ENCODE results near the gene NARF.
"Not testable (repeated sequence)": the region's sequence is repeated elsewhere in the genome, so short reads cannot be mapped to it uniquely, and the experiment has no call there.

Gene NARF

GRCh38 chr17:82459936-82460335 is 1.4 kb downstream of the NARF start:
- not testable (repeated sequence) for H2BK15ac ChIP-seq (replicated peaks; ENCODE audit: low read depth); H3K79me2 ChIP-seq (ENCODE audit: control insufficient read depth, insufficient read depth, low read length); H3K4me3 ChIP-seq (ENCODE audit: low read length); H3K18ac ChIP-seq (ENCODE audit: low read length); H3K36me3 ChIP-seq (ENCODE audit: control insufficient read depth, insufficient read depth, low read length); H3K4me1 ChIP-seq (ENCODE audit: control insufficient read depth, low read depth, low read length); H3K4ac ChIP-seq (ENCODE audit: low read depth, low read length); DNase-seq; H2AK5ac ChIP-seq (ENCODE audit: low read length); H4K5ac ChIP-seq (ENCODE audit: low read length); H3K56ac ChIP-seq (ENCODE audit: low read length); H3K4me2 ChIP-seq (ENCODE audit: low read length); H3K79me1 ChIP-seq (ENCODE audit: low read length); H4K8ac ChIP-seq (ENCODE audit: low read depth, low read length); H3K23ac ChIP-seq (ENCODE audit: low read length); H3K9ac ChIP-seq (ENCODE audit: low read length); H2BK5ac ChIP-seq (ENCODE audit: low read length); H2BK120ac ChIP-seq (ENCODE audit: low read depth, low read length); H3K27ac ChIP-seq (ENCODE audit: low read depth, low read length); H3K27me3 ChIP-seq (ENCODE audit: insufficient read depth, low read length, poor library complexity)
- WGBS (ENCODE audit: extremely low coverage, insufficient coverage, low lambda C conversion rate), result no CpG with 5 or more reads among the region's 9 CpGs

GRCh38 chr17:82461827-82462524 is 3.4 kb downstream of the NARF start:
- Histone ChIP-seq H3K4me3 (ENCODE audit: low read length) (no peak overlapping the region), H3K79me1 (ENCODE audit: low read length) (peaks cover 3% of the 10 kb centered on the region), H3K4me1 (ENCODE audit: control insufficient read depth, low read depth, low read length) (no peaks in the 10 kb centered on the region), H4K8ac (ENCODE audit: low read depth, low read length) (no peak overlapping the region), H2BK120ac (ENCODE audit: low read depth, low read length) (no peak overlapping the region), H2BK15ac (replicated peaks; ENCODE audit: low read depth) (no peak overlapping the region), H3K4me2 (ENCODE audit: low read length) (no peak overlapping the region), H3K36me3 (ENCODE audit: control insufficient read depth, insufficient read depth, low read length) (peaks cover 2% of the 10 kb centered on the region), H3K18ac (ENCODE audit: low read length) (no peak overlapping the region), H3K23ac (ENCODE audit: low read length) (no peak overlapping the region), H2BK5ac (ENCODE audit: low read length) (no peak overlapping the region), H3K56ac (ENCODE audit: low read length) (no peak overlapping the region), H3K27ac (ENCODE audit: low read depth, low read length) (no peak overlapping the region), H2AK5ac (ENCODE audit: low read length) (no peak overlapping the region), H3K79me2 (ENCODE audit: control insufficient read depth, insufficient read depth, low read length) (no peaks in the 10 kb centered on the region), H4K5ac (ENCODE audit: low read length) (no peak overlapping the region), H3K27me3 (ENCODE audit: insufficient read depth, low read length, poor library complexity) (no peaks in the 10 kb centered on the region), H3K9ac (ENCODE audit: low read length) (no peak overlapping the region), H3K4ac (ENCODE audit: low read depth, low read length) (no peak overlapping the region)
- no CpG with 5 or more reads among the region's 10 CpGs for WGBS (ENCODE audit: extremely low coverage, insufficient coverage, low lambda C conversion rate)
- DNase-seq, result no peak

DNA sequence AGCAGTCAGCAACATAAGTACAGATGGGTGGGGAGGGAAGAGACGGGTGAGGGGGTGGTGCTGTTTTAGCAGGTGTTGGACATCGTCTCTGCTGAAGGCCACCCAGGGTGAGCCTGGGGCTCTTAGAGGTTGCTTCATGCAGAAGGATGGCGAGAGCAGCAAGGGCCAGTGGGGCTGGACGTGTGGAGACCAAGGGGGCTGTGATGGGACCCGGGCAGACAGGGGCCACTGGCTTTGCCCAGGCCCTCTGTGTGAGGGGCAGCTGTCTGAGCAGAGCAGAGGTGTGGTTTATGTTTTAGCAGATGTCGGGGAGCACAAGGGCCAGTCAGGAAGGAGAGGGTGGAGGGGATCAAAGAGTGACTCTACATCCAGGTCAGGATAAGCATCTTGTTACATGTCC is 4.8 kb downstream of the NARF start:
- Histone ChIP-seq H3K27ac (ENCODE audit: low read depth, low read length) (no peak overlapping the region), H2BK120ac (ENCODE audit: low read depth, low read length) (no peak overlapping the region), H3K4me3 (ENCODE audit: low read length) (no peak overlapping the region), H3K4me2 (ENCODE audit: low read length) (no peak overlapping the region), H2AK5ac (ENCODE audit: low read length) (no peak overlapping the region), H3K4me1 (ENCODE audit: control insufficient read depth, low read depth, low read length) (no peaks in the 10 kb centered on the region), H3K56ac (ENCODE audit: low read length) (no peak overlapping the region), H3K4ac (ENCODE audit: low read depth, low read length) (no peak overlapping the region), H3K79me1 (ENCODE audit: low read length) (peaks cover 3% of the 10 kb centered on the region), H3K23ac (ENCODE audit: low read length) (no peak overlapping the region), H4K8ac (ENCODE audit: low read depth, low read length) (no peak overlapping the region), H3K27me3 (ENCODE audit: insufficient read depth, low read length, poor library complexity) (no peaks in the 10 kb centered on the region), H2BK15ac (replicated peaks; ENCODE audit: low read depth) (no peak overlapping the region), H2BK5ac (ENCODE audit: low read length) (no peak overlapping the region), H3K79me2 (ENCODE audit: control insufficient read depth, insufficient read depth, low read length) (no peaks in the 10 kb centered on the region), H4K5ac (ENCODE audit: low read length) (no peak overlapping the region), H3K9ac (ENCODE audit: low read length) (no peak overlapping the region), H3K36me3 (ENCODE audit: control insufficient read depth, insufficient read depth, low read length) (peaks cover 2% of the 10 kb centered on the region), H3K18ac (ENCODE audit: low read length) (no peak overlapping the region)
- no CpG with 5 or more reads among the region's 6 CpGs for WGBS (ENCODE audit: extremely low coverage, insufficient coverage, low lambda C conversion rate)
- no peak for DNase-seq

GRCh38 chr17:82463925-82464566 is 5.5 kb downstream of the NARF start:
- Histone ChIP-seq H3K56ac (ENCODE audit: low read length) (no peak overlapping the region), H2AK5ac (ENCODE audit: low read length) (no peak overlapping the region), H3K18ac (ENCODE audit: low read length) (no peak overlapping the region), H3K9ac (ENCODE audit: low read length) (no peak overlapping the region), H4K5ac (ENCODE audit: low read length) (no peak overlapping the region), H3K4me2 (ENCODE audit: low read length) (no peak overlapping the region), H2BK5ac (ENCODE audit: low read length) (no peak overlapping the region), H2BK15ac (replicated peaks; ENCODE audit: low read depth) (no peak overlapping the region), H3K4ac (ENCODE audit: low read depth, low read length) (no peak overlapping the region), H3K4me1 (ENCODE audit: control insufficient read depth, low read depth, low read length) (no peaks in the 10 kb centered on the region), H3K79me1 (ENCODE audit: low read length) (peaks cover 3% of the 10 kb centered on the region), H3K23ac (ENCODE audit: low read length) (no peak overlapping the region), H3K27ac (ENCODE audit: low read depth, low read length) (no peak overlapping the region), H2BK120ac (ENCODE audit: low read depth, low read length) (no peak overlapping the region), H3K36me3 (ENCODE audit: control insufficient read depth, insufficient read depth, low read length) (peaks cover 2% of the 10 kb centered on the region), H3K27me3 (ENCODE audit: insufficient read depth, low read length, poor library complexity) (no peaks in the 10 kb centered on the region), H4K8ac (ENCODE audit: low read depth, low read length) (no peak overlapping the region), H3K79me2 (ENCODE audit: control insufficient read depth, insufficient read depth, low read length) (no peaks in the 10 kb centered on the region), H3K4me3 (ENCODE audit: low read length) (no peak overlapping the region)
- no peak for DNase-seq
- WGBS (ENCODE audit: extremely low coverage, insufficient coverage, low lambda C conversion rate), result no CpG with 5 or more reads among the region's 7 CpGs

DNA sequence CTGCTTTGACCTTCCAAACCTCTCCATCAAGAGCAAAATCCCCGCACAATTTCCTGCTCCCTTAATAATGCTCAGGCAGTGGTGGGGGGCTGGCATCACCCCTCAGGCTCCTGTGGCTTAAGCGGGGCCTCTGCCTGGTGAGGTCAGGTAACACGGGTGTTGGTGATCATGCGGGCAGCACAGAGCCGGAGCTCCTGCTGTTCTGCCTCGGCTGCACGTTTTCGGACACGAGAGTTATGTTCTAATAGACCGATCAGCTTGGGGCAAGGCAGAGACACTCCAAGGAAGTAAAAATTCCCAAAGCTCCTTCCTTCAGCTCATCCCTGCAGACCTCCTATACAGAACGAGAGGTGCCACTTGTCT is 6.0 kb downstream of the NARF start:
- Histone ChIP-seq H3K79me2 (ENCODE audit: control insufficient read depth, insufficient read depth, low read length) (no peaks in the 10 kb centered on the region), H3K79me1 (ENCODE audit: low read length) (no peaks in the 10 kb centered on the region), H3K27me3 (ENCODE audit: insufficient read depth, low read length, poor library complexity) (no peaks in the 10 kb centered on the region), H3K4ac (ENCODE audit: low read depth, low read length) (no peak overlapping the region), H3K56ac (ENCODE audit: low read length) (no peak overlapping the region), H2AK5ac (ENCODE audit: low read length) (no peak overlapping the region), H3K4me1 (ENCODE audit: control insufficient read depth, low read depth, low read length) (no peaks in the 10 kb centered on the region), H3K9ac (ENCODE audit: low read length) (no peak overlapping the region), H3K27ac (ENCODE audit: low read depth, low read length) (no peak overlapping the region), H2BK5ac (ENCODE audit: low read length) (no peak overlapping the region), H3K4me3 (ENCODE audit: low read length) (no peak overlapping the region), H4K8ac (ENCODE audit: low read depth, low read length) (no peak overlapping the region), H2BK120ac (ENCODE audit: low read depth, low read length) (no peak overlapping the region), H3K4me2 (ENCODE audit: low read length) (no peak overlapping the region), H4K5ac (ENCODE audit: low read length) (no peak overlapping the region), H3K18ac (ENCODE audit: low read length) (no peak overlapping the region), H2BK15ac (replicated peaks; ENCODE audit: low read depth) (no peak overlapping the region), H3K36me3 (ENCODE audit: control insufficient read depth, insufficient read depth, low read length) (peaks cover 2% of the 10 kb centered on the region), H3K23ac (ENCODE audit: low read length) (no peak overlapping the region)
- DNase-seq, result no peak
- no CpG with 5 or more reads among the region's 11 CpGs for WGBS (ENCODE audit: extremely low coverage, insufficient coverage, low lambda C conversion rate)
